Colonic mucosa (tissue), 4 donors: ENCODE data around the gene SETD1A. TPM values are rescaled to one million over a fixed set of nuclear protein-coding genes. Genes with fewer than 3 reads are reported as not detected.
"Not testable (repeated sequence)": the region's sequence is repeated elsewhere in the genome, so short reads cannot be mapped to it uniquely, and the experiment has no call there.

Source experiments
- DNase-seq: peaks from one replicate; pipeline ENCODE4 v3.0.0-alpha.2; 2020
- H3K27ac ChIP-seq: fragments of 200-600 bp; one replicate; pipeline ENCODE4 v1.8.0; 2021
- H3K27me3 ChIP-seq: fragments of 200-600 bp; one replicate; pipeline ENCODE4 v1.8.0; 2021
- H3K36me3 ChIP-seq: fragments of 200-600 bp; one replicate; pipeline ENCODE4 v1.8.0; 2021
- H3K4me1 ChIP-seq: fragments of 200-600 bp; one replicate; pipeline ENCODE4 v1.8.0; 2021; ENCODE audit warnings: mild to moderate bottlenecking
- H3K4me3 ChIP-seq: fragments of 200-600 bp; one replicate; pipeline ENCODE4 v1.8.0; 2021
- H3K9ac ChIP-seq, 2 donors: one replicate each; pipeline ENCODE4 v1.7.0; 2013; ENCODE audit warnings: control low read depth in 2 of 2, low read depth in 2 of 2, low read length in 2 of 2
- H3K9me3 ChIP-seq: fragments of 200-600 bp; one replicate; pipeline ENCODE4 v1.8.0; 2021
- CTCF ChIP-seq: fragments of 200-600 bp; IDR thresholded peaks from one replicate; pipeline ENCODE4 v1.8.0; 2022; ENCODE audit warnings: antibody characterized with exemption, mild to moderate bottlenecking
- intact Hi-C: fragments of 100-400 bp; cut with DNase I; formaldehyde crosslinking; loops from one replicate; pipeline ENCODE4 v1.14.1; 2022
- total RNA-seq, 2 donors: library from RNA; stranded (reverse); fragmentation: NEBNext Ultra II Directional in 1 of 2; extraction: Animal tissue kit (Norgen Biotek cat#: 25700) in 1 of 2; gene quantifications; one replicate each; pipeline ENCODE4 v1.2.1, GENCODE V29; 2021
- donor health status: healthy.
- donor health status: DM: no; HTN: no; CAD: no.
- donor health status: DM: no; HTN: no; CAD: no.

The SETD1A gene
- total RNA-seq, 2 donors from 2014 or later, result 11.6 to 15.9 TPM

- intact Hi-C loops, result no loop called here
- DNase-seq, result no peak
- Histone ChIP-seq H3K9ac (no peak overlapping the region), H3K9me3 (no peaks in the 10 kb centered on the region), H3K36me3 (no peaks in the 10 kb centered on the region), H3K4me1 (no peaks in the 10 kb centered on the region), H3K27me3 (peaks cover 6% of the 10 kb centered on the region), H3K27ac (no peak overlapping the region), H3K4me3 (no peak overlapping the region)
- TF ChIP-seq CTCF, result no peak
These were observed 58.5 kb downstream of the SETD1A start for GRCh38 chr16:31016018-31016417.

DNA sequence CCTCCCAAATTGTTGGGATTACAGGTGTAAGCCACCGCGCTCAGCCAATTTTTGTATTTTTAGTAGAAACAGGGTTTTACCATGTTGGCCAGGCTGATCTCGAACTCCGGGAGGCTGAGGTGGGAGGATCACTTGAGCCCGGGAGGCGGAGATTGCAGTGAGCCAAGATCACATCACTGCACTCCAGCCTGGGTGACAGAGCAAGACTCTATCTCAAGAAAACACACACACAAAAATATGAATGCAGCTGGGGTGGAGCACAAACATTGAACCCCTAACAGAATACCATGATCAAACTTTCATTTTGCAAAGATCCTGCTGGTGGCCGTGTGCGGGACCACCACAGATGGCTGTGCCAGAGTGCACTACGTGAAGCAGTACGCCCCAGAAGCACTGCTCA lies 60.2 kb downstream of the SETD1A start:
- H3K36me3 ChIP-seq, H3K9ac ChIP-seq, DNase-seq, H3K27ac ChIP-seq, intact Hi-C loops, H3K4me3 ChIP-seq, H3K9me3 ChIP-seq, H3K27me3 ChIP-seq, H3K4me1 ChIP-seq: not testable (repeated sequence)

- H3K27ac ChIP-seq, result no peak overlapping the region
- no peak overlapping the region for H3K9ac ChIP-seq
- DNase-seq, result no peak
- no peaks in the 10 kb centered on the region for H3K27me3 ChIP-seq
- no peaks in the 10 kb centered on the region for H3K4me1 ChIP-seq
- TF ChIP-seq CTCF, result no peak
- H3K36me3 ChIP-seq, result no peaks in the 10 kb centered on the region
- H3K4me3 ChIP-seq, result no peak overlapping the region
- no peaks in the 10 kb centered on the region for H3K9me3 ChIP-seq
- intact Hi-C loops, result no loop called here
These were observed 63.0 kb downstream of the SETD1A start for GRCh38 chr16:31020536-31020935.

DNA sequence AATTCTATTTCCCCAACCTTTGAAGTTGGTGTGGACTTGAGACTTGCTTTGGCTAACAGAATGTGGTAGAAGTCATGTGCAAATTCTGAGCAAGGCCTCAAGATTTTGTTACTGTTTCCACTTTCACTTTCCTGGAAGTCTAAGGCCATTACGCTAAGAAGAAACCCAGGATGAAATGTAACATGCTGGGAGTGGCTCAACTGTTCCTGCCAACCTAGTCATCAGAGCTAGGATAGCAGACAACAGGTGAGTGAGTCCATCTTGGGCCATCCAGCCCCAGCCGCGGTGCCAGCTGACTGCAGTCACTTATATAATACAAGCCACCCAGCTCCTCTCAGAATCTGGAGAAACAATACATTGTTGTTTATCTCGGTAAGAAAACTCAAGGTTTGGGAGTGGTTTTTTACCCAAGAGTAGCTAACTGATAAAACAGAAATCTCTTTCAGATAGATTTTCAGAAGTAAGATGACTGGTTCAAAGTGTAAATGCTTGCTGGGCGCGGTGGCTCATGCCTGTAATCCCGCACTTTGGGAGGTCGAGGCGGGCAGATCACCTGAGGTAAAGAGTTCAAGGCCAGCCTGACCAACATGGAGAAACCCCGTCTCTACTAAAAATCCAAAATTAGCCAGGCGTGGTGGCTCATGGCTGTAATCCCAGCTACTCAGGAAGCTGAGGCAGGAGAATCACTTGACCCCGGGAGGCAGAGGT lies 65.1 kb downstream of the SETD1A start:
- no peak overlapping the region for H3K9ac ChIP-seq
- no peaks in the 10 kb centered on the region for H3K36me3 ChIP-seq
- intact Hi-C loops, result no loop called here
- H3K27ac ChIP-seq, result no peak overlapping the region
- H3K27me3 ChIP-seq, result no peaks in the 10 kb centered on the region
- H3K4me1 ChIP-seq, result no peaks in the 10 kb centered on the region
- TF ChIP-seq CTCF, result no peak
- no peak overlapping the region for H3K4me3 ChIP-seq
- DNase-seq, result no peak
- H3K9me3 ChIP-seq, result no peaks in the 10 kb centered on the region

GRCh38 chr16:31023252-31023602 lies 65.7 kb downstream of the SETD1A start:
- H3K9ac ChIP-seq, result no peak overlapping the region
- no peaks in the 10 kb centered on the region for H3K9me3 ChIP-seq
- H3K27me3 ChIP-seq, result no peaks in the 10 kb centered on the region
- H3K4me1 ChIP-seq, result no peaks in the 10 kb centered on the region
- no peak overlapping the region for H3K4me3 ChIP-seq
- intact Hi-C loops, result no loop called here
- H3K27ac ChIP-seq, result no peak overlapping the region
- DNase-seq, result no peak
- no peaks in the 10 kb centered on the region for H3K36me3 ChIP-seq
- TF ChIP-seq CTCF, result no peak

DNA sequence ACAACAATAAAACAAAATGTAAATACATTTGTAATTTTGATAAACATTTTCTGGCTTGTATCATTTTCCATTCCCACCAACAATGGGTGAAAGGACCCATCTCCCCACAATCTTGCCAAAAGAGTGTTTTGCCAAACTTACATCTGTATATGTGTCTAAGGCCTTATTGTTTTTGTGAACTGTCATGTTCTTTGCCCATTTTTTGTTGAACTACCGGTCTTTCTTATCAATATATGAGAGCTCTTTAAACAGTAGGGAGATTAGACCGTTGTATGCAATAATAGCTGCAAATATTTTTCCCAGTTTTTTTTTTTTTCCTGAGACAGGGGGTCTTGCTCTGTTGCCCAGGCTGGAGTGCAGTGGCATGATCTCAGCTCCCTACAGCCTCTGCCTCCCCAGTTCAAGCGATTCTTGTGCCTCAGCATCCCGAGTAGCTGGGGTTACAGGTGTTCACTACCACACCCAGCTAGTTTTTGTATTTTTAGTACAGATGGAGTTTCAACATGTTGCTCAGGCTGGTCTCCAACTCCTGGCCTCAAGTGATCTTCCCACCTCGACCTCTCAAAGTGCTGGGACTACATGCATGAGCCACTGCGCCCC lies 66.2 kb downstream of the SETD1A start:
- Histone ChIP-seq H3K36me3 (no peaks in the 10 kb centered on the region), H3K27ac (no peak overlapping the region), H3K9me3 (no peaks in the 10 kb centered on the region), H3K4me1 (no peaks in the 10 kb centered on the region), H3K9ac (no peak overlapping the region), H3K4me3 (no peak overlapping the region), H3K27me3 (no peaks in the 10 kb centered on the region)
- TF ChIP-seq CTCF, result no peak
- intact Hi-C loops, result no loop called here
- no peak for DNase-seq
